Muscle of arm (tissue), 12 donors: ENCODE results near the gene FAM210B. TPM values are rescaled to one million over a fixed set of nuclear protein-coding genes. Genes with fewer than 3 reads are reported as not detected.
"Not testable (repeated sequence)": the region's sequence is repeated elsewhere in the genome, so short reads cannot be mapped to it uniquely, and the experiment has no call there.

Experiments
- DNase-seq: peaks from one replicate; pipeline ENCODE4 v3.0.0-alpha.2; 2013
- polyA plus RNA-seq, 12 donors: library from polyadenylated mRNA; unstranded; fragments of 120-200 nt; gene quantifications; one replicate each; pipeline ENCODE4 v1.2.1, GENCODE V29; 2013; ENCODE audit not compliant: insufficient read length in 12 of 12

The FAM210B gene
- polyA plus RNA-seq, 12 donors = 36.7 to 188 (median 44.9) TPM

DNA sequence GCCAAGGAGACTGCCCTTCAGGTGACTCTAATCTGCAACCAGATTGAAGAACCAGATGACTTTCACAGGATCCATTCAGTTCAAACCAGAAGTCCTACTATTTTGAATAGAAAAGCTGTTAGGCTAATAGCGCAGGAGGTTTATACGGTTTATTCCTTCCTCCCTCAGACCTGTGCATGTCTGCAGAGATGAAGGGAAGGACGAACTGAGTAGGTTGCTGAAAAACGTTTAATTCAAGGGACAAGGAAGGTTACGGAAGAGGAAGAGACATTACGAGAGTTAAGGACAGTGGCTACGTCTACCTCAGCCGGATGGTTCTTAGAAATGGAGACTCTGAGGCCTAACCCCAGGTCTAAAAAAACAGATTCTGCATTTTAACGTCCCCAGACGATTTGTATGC, 32.3 kb downstream of the FAM210B start:
- no peak for DNase-seq

DNA sequence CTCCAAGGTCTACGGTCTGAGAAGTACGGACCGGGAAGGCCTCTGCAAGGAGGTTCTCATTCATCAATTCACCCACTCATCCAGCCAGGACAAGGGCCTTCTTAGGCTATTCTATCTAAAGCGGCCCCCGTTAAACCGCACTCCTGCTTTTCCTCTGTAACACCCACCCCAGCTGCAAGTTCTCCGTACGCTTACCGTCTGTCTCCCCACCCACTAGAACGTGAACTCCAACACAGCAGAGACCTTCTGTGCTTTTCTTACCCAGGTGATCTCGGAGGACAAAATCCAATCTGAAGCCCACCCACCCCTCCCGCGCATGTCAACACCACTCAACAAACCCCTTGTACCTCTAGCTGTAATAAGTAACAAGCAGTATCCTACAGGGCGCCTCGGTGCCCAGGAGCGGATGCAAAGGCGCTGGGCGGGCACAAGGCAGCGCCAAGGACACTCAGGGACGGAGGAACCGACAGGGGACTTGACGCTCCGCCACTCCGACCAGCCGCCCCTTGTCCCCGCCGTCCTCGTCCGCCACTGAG, 32.9 kb downstream of the FAM210B start:
- DNase-seq = no peak

DNA sequence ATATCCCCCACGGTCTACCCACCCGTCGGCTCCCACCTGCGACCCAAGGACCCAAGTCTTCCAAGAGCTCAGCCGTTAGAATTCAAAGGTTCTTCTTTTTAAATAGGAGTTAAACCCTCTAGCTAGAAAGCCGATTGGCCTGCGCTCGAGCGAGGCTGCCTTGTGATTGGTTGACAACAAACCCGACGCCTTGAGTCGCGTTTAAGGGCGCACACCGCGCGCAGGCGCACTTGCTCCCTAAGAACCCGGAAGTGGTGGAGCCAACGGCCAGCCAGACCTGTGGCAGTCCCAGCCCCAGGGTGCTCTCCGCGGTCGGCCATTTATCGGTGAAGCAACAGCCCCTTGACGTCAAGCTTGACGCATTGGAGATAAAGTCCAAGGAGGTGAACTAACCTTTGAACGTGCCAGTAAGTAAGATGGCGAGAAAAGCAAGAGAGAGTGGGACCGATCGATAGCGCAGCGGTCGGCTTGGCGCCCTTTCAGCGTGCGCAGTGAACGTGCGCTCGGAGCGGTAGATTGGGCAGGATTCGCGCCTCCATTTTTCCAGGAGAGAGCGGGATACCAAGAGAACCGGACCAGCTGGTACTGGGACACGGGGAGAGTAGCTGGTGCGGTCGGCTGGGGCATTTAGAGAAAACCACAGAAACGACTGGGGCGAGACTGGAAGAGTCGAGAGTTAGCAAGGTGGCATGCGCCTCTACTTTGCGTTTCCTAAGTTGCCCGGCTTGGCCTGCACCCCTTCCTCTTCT, 33.5 kb downstream of the FAM210B start, which contains the start of the genes AURKA and CSTF1:
TSS of gene AURKA (minus strand) at position 84 of the 749 bp plus-strand sequence. CDS start 4,018 bp downstream, outside the sequence.
TSS of gene CSTF1 (plus strand) at position 514 of the 749 bp plus-strand sequence. CDS start 2,908 bp downstream, outside the sequence.
- peak; percentile 99 for DNase-seq

GRCh38 chr20:56392881-56393482, 34.2 kb downstream of the FAM210B start:
- DNase-seq = no peak

DNA sequence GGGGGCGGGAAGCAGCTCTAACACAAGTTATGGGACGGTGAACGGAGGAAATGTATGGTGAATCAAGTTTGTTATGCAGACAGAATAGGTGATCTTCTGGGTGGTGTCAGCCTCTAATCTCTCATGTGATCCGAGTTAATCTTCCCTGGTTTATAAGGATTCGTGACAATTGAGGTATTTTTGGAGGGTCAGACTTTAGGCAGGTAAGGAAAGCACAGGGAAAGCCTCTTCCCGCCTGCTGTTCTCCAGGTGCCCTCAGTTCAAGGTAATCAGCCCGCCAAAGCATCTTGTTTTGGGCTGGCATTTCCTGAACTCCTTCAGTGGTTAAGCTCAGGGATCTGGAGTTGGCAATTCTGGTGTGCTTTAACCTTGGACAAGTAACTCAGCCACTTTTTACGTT, 34.9 kb downstream of the FAM210B start:
- DNase-seq = no peak

GRCh38 chr20:56395166-56395565, 36.4 kb downstream of the FAM210B start:
- DNase-seq = no peak

DNA sequence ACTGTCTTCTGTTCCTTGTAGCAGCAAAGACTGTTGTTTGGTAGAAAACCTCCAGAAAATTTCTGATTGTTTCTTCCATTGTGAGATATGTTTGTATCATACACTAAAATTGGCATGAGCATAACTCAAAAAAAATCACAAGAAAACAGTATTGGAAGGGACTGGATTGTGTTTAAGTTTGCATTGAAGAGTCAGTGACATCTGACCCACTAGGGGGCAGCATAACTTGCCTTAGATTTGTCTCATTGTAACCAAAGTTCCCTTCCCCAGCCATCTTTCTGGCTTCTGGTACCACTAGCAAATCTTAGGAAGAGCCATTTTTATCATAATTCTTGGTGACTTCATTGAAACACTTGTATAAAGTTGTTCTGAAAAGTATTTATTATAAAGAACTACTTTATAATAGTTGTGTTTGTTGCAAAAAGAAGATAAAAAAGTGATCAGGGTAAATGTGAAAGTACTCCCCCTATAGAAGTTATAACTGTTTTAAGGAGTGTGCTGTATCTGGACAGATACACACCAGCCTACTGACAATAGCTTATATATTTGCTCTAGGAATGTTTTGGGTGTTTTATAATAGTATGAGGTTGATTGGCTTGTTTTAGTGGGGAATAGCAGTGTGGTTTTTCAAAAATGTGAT, 41.3 kb downstream of the FAM210B start:
- DNase-seq = peak; percentile 74

DNA sequence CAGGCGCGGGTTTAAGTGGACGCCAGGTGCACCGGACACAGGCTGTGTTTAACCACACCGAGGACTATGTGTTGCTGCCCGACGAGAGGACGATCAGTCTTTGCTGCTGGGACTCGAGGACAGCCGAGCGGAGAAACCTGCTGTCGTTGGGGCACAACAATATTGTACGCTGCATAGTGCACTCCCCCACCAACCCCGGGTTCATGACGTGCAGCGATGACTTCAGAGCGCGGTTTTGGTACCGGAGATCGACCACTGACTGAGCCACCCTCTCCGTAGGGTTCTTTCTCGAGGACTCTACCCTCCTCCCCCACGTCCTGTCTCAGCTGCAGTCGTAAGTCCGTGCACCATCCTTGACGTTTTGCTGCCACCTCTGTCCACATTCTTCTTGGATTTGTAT, 44.7 kb downstream of the FAM210B start:
- DNase-seq = no peak

DNA sequence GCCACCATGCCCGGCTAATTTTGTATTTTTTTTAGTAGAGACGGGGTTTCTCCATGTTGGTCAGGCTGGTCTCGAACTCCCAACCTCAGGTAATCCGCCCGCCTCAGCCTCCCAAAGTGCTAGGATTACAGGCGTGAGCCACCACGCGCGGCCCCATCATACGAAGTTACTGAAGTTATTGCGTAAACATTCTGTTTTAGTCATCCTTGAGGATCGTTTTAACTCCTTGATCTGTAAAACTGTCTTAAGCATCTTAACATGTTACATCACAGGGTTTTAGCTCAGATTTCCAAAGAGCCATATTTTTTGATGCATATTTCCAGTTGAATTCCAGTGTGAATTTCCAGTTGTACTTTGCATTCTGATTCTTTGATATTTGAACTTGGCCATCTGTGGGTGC, 46.6 kb downstream of the FAM210B start:
- DNase-seq = not testable (repeated sequence)

DNA sequence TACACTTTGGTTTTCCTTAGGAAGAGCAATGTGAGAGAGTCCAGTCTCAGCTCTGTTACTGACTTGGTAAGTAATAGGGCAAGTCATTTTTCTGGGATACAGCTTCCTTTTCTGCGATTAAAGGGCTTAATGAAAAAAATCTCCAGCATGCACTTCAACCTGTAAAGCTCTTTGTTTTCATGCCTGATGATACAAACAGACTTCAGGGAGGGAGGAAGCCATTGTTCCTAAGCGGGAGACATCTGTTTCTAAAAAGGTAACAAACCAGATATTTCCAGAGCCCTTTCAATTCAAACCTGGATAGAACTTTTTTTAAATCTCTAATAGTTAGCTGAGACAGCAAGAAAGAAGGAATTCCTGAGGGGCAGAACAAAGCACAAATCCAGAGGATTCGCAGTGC, 48.1 kb downstream of the FAM210B start:
- DNase-seq = no peak

DNA sequence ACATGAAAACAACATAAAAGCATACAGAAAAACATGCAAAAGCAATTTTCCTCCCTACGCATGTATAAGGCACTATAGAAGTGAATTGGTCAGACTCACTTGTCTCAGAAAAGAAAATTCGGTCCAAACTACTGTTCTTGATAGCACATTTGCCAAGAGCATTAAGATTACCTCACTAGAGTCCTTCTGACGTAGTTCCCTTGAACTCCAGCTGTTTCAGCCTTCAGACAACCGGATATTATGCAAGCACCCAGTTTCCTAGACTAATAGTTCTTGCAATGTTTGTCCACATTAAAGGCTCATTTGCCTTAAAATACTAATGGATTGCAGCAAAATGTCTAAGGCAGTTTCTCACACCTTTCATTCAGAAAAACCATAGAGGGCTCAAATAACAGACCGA, 50.7 kb downstream of the FAM210B start:
- no peak for DNase-seq

DNA sequence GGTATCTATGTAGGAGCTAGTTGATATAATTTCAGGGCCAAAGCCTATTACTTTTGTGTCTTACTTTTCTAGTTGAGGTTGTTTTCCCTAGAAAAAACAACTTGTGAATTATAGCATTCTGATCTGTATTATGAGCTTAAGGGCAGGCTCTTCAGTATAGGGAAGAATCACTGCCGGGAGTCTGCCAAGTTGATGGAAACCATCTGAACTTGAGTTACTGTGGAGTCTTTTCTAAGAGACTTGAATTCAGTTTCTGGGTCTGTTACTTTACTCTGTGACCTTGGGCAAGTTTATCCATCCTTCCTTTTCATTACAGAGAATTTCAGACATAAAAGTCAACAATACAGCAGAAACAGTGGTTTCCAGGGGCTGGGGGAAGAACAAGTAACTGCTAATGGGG, 51.2 kb downstream of the FAM210B start:
- DNase-seq = no peak

- DNase-seq = not testable (repeated sequence)
Observed at GRCh38 chr20:56411287-56411686, 52.5 kb downstream of the FAM210B start.

DNA sequence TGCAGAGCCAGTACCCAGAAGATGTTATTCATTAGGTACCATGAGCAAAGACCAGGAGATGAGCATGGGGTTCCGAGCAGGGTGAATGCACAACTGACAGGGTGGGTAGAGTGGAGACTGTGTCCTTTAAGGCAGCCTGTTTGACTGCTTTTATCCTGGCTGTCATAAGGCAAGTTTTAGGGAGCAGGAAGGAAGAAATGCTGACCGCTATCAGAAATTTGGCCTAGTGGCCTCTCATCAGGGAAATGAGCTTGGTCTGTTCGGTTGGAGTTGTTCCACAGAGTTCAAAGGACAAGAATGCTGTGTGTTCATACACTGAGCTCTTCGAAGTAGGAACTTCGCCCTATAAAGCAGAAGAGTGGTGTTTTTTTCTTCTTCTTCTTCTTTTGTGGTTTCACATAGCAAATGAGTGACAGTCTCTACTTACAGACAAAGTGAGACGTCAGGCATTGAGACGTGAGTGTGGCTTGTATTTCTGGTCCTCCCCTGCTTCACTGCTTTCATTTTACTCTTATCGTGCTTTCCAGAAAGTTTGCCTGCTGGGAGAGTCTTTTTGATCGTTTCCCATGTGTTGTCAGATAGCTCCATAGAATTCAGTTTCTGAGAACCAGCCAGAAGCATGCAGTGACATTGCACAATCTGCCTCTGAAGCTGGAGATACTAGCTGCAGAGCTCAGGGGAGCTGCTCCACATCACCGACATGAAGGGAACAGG, 53.1 kb downstream of the FAM210B start, which contains the start of gene CASS4:
TSS of gene CASS4 (plus strand) at position 502 of the 714 bp plus-strand sequence. CDS start at position 701, 199 bp downstream.
- DNase-seq = no peak

DNA sequence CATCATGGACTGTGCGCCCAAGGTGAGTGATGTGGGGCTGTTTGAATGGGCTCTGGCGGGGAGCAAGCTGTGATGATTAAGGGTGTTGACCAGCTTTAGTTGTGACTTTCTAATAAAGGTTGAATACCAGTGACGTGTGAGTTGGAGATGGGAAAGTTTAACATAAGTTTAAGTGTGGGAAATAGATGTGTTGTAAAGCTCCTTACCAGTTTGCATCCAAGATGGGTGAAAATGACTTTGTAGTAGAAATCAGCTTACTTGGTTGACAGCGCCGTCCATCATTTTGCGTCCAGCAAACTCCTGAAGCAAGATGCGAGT, 53.7 kb downstream of the FAM210B start:
- no peak for DNase-seq

DNA sequence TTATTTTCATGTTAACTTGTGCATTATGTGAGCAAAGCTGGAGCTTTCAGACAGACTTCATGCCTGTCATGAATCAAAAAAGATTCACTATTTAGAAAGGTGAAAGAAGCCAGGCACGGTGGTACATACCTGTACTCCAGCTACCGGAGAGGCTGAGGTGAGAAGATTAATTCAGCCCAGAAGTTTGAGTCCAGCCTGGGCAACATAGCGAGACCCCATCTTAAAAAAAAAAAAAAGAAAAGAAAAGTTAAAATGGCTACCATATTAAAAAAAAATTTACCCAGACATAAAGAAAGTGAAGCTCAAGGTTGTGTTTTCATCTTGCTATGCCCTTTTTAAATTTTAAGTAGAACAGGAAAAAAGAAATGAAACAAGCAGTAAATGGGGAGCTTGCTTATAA, 54.2 kb downstream of the FAM210B start:
- DNase-seq = no peak

DNA sequence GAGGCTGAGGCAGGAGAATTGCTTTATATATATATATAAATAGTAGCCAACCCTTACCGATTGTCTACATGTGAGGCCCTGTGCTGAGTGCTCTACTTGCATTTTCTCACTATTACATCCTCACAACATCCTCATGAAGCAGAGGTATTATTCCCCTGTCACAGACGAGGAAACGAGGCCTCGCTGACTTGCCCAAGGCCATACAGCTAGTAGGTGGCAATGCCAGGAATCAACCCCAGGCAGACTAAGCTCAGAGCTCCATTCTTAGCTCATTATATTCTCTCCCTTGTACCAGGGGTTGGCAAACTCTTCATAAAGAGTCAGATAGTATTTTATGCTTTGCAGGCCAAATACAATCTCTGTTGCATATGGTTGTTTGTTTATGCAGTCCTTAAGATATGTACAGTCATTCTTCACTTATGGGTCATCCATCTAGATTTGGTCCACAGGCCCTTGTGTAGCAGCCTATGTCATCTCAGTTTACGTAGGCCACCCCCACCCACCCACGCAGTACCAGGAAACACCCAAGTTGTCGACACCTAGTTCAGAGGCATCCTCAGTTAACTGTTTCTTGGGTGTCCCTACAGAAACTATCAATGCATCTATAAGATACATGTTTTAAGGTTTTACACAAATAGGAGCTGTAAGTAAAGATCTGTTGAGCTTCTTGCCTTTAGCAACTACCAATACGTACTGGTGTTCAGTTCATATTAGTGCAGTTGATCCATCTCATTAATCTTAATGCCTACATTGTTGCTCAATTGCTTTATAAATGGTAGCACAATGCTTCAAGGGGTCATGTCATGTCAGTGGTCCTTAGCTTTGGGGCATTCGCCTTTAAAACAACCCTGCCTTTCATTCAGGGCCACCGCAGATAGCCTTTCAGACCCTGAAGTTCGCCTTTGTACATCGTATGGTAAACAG, 56.3 kb downstream of the FAM210B start:
- DNase-seq = no peak

GRCh38 chr20:56417402-56417801, 58.6 kb downstream of the FAM210B start:
- no peak for DNase-seq

DNA sequence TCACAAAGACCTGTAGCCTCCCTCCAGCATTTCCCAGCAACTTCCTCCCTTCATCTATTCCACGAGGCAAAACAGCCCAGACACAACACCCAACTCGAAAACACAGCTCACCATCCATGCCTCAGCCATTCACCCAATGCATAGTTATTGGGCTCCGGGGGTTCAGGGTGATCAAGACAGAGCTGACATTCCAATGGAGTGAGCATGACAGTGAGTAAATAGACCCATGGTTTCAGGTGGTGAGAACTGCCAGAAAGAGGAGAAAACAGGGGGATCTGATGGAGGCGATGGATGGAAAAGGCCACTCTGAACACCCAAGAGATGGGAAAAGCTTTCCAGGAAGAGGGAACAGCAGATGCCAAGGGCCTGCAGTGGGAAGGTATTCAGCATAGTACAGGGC, 59.1 kb downstream of the FAM210B start:
- no peak for DNase-seq
